ENCODE data around the gene LMO4. TPM values are rescaled to one million over a fixed set of nuclear protein-coding genes. Genes with fewer than 3 reads are reported as not detected.

LMO4 gene
- total and polyA plus RNA-seq, 2 donors (not counting 1 experiment from before 2014, with no cell fraction given), result 35.7 to 46.0 TPM

- H3K27ac ChIP-seq (ENCODE audit: low read length in 2 of 2), result no peak overlapping the region
- H3K9ac ChIP-seq (ENCODE audit: low read length), result no peak overlapping the region
- H3K36me3 ChIP-seq (replicated peaks in 1 of 2; ENCODE audit: control extremely low read depth in 1 of 2, control insufficient read depth in 1 of 2, extremely low read depth in 1 of 2, insufficient read depth in 2 of 2, low read length in 1 of 2), result no peaks in the 10 kb centered on the region
- H3K4me1 ChIP-seq (ENCODE audit: control insufficient read depth in 2 of 2, insufficient read depth in 2 of 2, low read length in 2 of 2), result no peaks in the 10 kb centered on the region
- Mint-ChIP-seq H3K9me3 (ENCODE audit: insufficient read depth) (no peaks in the 10 kb centered on the region), H3K4me3 (no peak overlapping the region), H3K27me3 (peaks cover 10% of the 10 kb centered on the region), H3K27ac (no peak overlapping the region), H3K4me1 (no peaks in the 10 kb centered on the region)
- no peak overlapping the region for H2AFZ ChIP-seq (ENCODE audit: insufficient read depth, low read depth, low read length, poor library complexity, severe bottlenecking)
- no peaks in the 10 kb centered on the region for H3K79me2 ChIP-seq (ENCODE audit: control insufficient read depth, insufficient read depth, low read length)
- H4K20me1 ChIP-seq (ENCODE audit: control insufficient read depth, insufficient read depth, low read length, poor library complexity, severe bottlenecking), result no peaks in the 10 kb centered on the region
- WGBS (ENCODE audit: insufficient coverage), result 70% methylated on average over 2 of the region's 7 CpGs
- TF ChIP-seq, protein P1, sequence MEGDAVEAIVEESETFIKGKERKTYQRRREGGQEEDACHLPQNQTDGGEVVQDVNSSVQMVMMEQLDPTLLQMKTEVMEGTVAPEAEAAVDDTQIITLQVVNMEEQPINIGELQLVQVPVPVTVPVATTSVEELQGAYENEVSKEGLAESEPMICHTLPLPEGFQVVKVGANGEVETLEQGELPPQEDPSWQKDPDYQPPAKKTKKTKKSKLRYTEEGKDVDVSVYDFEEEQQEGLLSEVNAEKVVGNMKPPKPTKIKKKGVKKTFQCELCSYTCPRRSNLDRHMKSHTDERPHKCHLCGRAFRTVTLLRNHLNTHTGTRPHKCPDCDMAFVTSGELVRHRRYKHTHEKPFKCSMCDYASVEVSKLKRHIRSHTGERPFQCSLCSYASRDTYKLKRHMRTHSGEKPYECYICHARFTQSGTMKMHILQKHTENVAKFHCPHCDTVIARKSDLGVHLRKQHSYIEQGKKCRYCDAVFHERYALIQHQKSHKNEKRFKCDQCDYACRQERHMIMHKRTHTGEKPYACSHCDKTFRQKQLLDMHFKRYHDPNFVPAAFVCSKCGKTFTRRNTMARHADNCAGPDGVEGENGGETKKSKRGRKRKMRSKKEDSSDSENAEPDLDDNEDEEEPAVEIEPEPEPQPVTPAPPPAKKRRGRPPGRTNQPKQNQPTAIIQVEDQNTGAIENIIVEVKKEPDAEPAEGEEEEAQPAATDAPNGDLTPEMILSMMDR (IDR thresholded peaks at IDR 0.05), result no peak
- no peak for TF ChIP-seq EZH2 (IDR thresholded peaks at IDR 0.05; ENCODE audit: borderline replicate concordance, insufficient read depth, low read depth, low read length, poor library complexity, severe bottlenecking)
- H3K9me3 ChIP-seq (ENCODE audit: control extremely low read depth in 1 of 3, control insufficient read depth in 2 of 3, insufficient read depth in 1 of 3, low read length in 2 of 3), result no peaks in the 10 kb centered on the region
- CTCF ChIA-PET, result interaction anchor here (3.0 kb wide), 1 partner anchor 13 kb away, joined by 9 read pairs; no protein-coding TSS in a partner anchor
- ATAC-seq (ENCODE audit: low read depth) (no peak), DNase-seq (no peak)
- no peak overlapping the region for H3K4me3 ChIP-seq (ENCODE audit: control extremely low read depth in 1 of 5, extremely low read depth in 1 of 5, insufficient read depth in 1 of 5, low read depth in 2 of 5, low read length in 4 of 5)
- peaks cover 0 to 3% (median 0%) of the 10 kb centered on the region in 4 experiments for H3K27me3 ChIP-seq (replicated peaks in 1 of 4; ENCODE audit: control extremely low read depth in 1 of 4, control insufficient read depth in 3 of 4, insufficient read depth in 4 of 4, low read length in 3 of 4)
- no peak overlapping the region for H3K4me2 ChIP-seq (replicated peaks; ENCODE audit: low read depth, low read length, poor library complexity, severe bottlenecking)
- intact Hi-C loops (cut with micrococcal nuclease), result no loop called here
- POLR2A ChIA-PET, result no interaction called here
These were observed 22.9 kb upstream of the LMO4 start for GRCh38 chr1:87305762-87306161.

DNA sequence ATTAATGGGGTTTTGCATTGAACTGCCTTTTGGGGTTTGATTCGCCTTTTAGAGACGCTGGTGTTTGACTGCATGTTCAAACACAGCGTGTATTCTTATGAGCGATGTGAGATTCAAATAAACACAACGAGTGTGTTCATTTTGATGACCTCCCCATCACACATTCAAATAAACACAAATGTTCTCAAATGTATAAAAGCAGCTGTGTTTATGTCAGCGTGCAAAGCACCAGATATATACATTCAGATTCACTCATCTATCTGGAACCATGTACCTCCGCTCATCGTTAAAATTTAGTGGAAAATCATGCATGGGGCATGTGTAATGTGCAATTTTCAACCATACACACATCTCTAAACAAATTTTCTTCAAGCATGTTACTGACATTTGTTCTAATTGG lies 21.4 kb upstream of the LMO4 start:
- Histone ChIP-seq H2AFZ (ENCODE audit: insufficient read depth, low read depth, low read length, poor library complexity, severe bottlenecking) (no peak overlapping the region), H3K4me3 (ENCODE audit: control extremely low read depth in 1 of 5, extremely low read depth in 1 of 5, insufficient read depth in 1 of 5, low read depth in 2 of 5, low read length in 4 of 5) (no peak overlapping the region), H3K4me1 (ENCODE audit: control insufficient read depth in 2 of 2, insufficient read depth in 2 of 2, low read length in 2 of 2) (no peaks in the 10 kb centered on the region), H3K79me2 (ENCODE audit: control insufficient read depth, insufficient read depth, low read length) (no peaks in the 10 kb centered on the region), H3K27ac (ENCODE audit: low read length in 2 of 2) (no peak overlapping the region), H3K4me2 (replicated peaks; ENCODE audit: low read depth, low read length, poor library complexity, severe bottlenecking) (no peak overlapping the region), H4K20me1 (ENCODE audit: control insufficient read depth, insufficient read depth, low read length, poor library complexity, severe bottlenecking) (no peaks in the 10 kb centered on the region), H3K36me3 (replicated peaks in 1 of 2; ENCODE audit: control extremely low read depth in 1 of 2, control insufficient read depth in 1 of 2, extremely low read depth in 1 of 2, insufficient read depth in 2 of 2, low read length in 1 of 2) (no peaks in the 10 kb centered on the region), H3K27me3 (replicated peaks in 1 of 4; ENCODE audit: control extremely low read depth in 1 of 4, control insufficient read depth in 3 of 4, insufficient read depth in 4 of 4, low read length in 3 of 4) (peaks cover 0 to 3% (median 0%) of the 10 kb centered on the region in 4 experiments), H3K9ac (ENCODE audit: low read length) (no peak overlapping the region), H3K9me3 (ENCODE audit: control extremely low read depth in 1 of 3, control insufficient read depth in 2 of 3, insufficient read depth in 1 of 3, low read length in 2 of 3) (no peaks in the 10 kb centered on the region)
- no peak for TF ChIP-seq EZH2 (IDR thresholded peaks at IDR 0.05; ENCODE audit: borderline replicate concordance, insufficient read depth, low read depth, low read length, poor library complexity, severe bottlenecking)
- TF ChIP-seq, protein P1 (IDR thresholded peaks at IDR 0.05), result no peak
- Mint-ChIP-seq H3K9me3 (ENCODE audit: insufficient read depth) (no peaks in the 10 kb centered on the region), H3K27ac (no peak overlapping the region), H3K4me1 (no peaks in the 10 kb centered on the region), H3K4me3 (no peak overlapping the region), H3K27me3 (peaks cover 6% of the 10 kb centered on the region)
- ATAC-seq (ENCODE audit: low read depth) (no peak), DNase-seq (no peak)
- ChIA-PET POLR2A (no interaction called here), CTCF (interaction anchor here (3.0 kb wide), 1 partner anchor 14 kb away, joined by 9 read pairs; no protein-coding TSS in a partner anchor)
- WGBS (ENCODE audit: insufficient coverage), result 95% methylated on average over 5 of the region's 8 CpGs
- intact Hi-C loops (cut with micrococcal nuclease), result no loop called here
